ENCODE results near the gene COL6A1. TPM values are rescaled to one million over a fixed set of nuclear protein-coding genes. Genes with fewer than 3 reads are reported as not detected.

COL6A1 gene
- total RNA-seq, 1 experiment from 2014 or later, result 193 TPM

DNA sequence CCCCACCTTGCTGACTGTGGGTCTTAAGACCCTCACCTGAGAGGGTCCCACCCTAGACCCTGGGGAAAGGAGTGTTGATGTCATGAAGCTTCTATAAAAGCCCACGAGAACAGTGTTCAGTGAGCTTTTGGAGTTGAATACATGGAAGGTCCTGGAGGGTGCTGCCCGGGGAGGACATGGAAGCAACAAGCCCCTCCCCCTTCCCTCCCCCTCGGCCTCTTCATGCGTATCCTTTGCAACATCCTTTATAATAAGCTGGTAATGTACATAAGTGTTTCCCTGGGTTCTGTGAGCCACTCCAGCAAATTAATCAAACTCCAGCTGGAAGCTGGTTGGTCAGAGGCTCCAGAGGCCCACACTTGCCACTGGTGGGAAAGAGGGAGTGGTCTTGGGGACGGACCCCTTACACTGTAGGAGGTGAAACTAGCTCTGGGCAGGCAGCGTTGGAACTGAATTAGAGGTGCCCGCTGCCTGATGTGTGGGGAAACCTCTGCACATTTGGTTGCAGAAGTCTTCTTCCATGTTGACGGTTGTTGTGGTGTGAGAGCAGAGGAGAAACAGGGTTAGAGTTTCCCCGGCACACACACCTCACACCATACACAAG lies 14.7 kb upstream of the COL6A1 start:
- Histone ChIP-seq H2BK15ac (ENCODE audit: low read depth, low read length) (no peak overlapping the region), H3T11ph (ENCODE audit: low read length) (no peak overlapping the region), H2AFZ (ENCODE audit: low read length) (no peak overlapping the region), H3K14ac (ENCODE audit: insufficient read depth, low read length) (no peak overlapping the region), H3K27ac (ENCODE audit: insufficient read length, low read depth, low read length) (no peak overlapping the region), H3K23ac (ENCODE audit: insufficient read length, low read depth, low read length) (no peak overlapping the region), H4K8ac (replicated peaks; ENCODE audit: insufficient read length, low read depth, low read length) (no peak overlapping the region), H3K9me3 (ENCODE audit: control insufficient read depth, low read depth, low read length) (peaks cover 17% of the 10 kb centered on the region), H3K23me2 (ENCODE audit: insufficient read length, low read depth, low read length, poor library complexity, severe bottlenecking) (no peaks in the 10 kb centered on the region), H2BK120ac (ENCODE audit: low read depth, low read length, poor library complexity, severe bottlenecking) (no peak overlapping the region), H3K18ac (ENCODE audit: insufficient read length, low read depth, low read length) (no peak overlapping the region), H3K4ac (ENCODE audit: low read depth, low read length) (no peak overlapping the region), H2BK12ac (ENCODE audit: insufficient read length, low read depth, low read length) (no peak overlapping the region), H4K20me1 (ENCODE audit: control insufficient read depth, insufficient read depth, insufficient read length) (no peaks in the 10 kb centered on the region), H3K56ac (ENCODE audit: insufficient read length, low read depth, low read length) (no peak overlapping the region), H2BK20ac (ENCODE audit: low read depth, low read length, poor library complexity, severe bottlenecking) (no peak overlapping the region), H4K5ac (ENCODE audit: insufficient read length, low read depth, low read length) (no peak overlapping the region), H2AK5ac (ENCODE audit: insufficient read length, low read length) (no peak overlapping the region), H3K4me1 (ENCODE audit: insufficient read depth, low read length) (no peaks in the 10 kb centered on the region), H3K79me2 (ENCODE audit: insufficient read depth, low read length) (no peaks in the 10 kb centered on the region), H2BK5ac (ENCODE audit: insufficient read length, low read length) (no peak overlapping the region), H3K4me2 (ENCODE audit: insufficient read depth, insufficient read length, low read length) (no peak overlapping the region), H3K27me3 (ENCODE audit: insufficient read depth, low read length) (no peaks in the 10 kb centered on the region), H3K9ac (ENCODE audit: extremely low read depth, insufficient read length, low read length) (no peak overlapping the region), H3K79me1 (ENCODE audit: insufficient read depth, low read depth, low read length, poor library complexity, severe bottlenecking) (no peaks in the 10 kb centered on the region), H4K91ac (ENCODE audit: insufficient read length, low read depth, low read length) (no peak overlapping the region)
- WGBS (ENCODE audit: extremely low coverage, insufficient read length, low lambda C conversion rate), result no CpG with 5 or more reads among the region's 9 CpGs
- TF ChIP-seq, protein P1, sequence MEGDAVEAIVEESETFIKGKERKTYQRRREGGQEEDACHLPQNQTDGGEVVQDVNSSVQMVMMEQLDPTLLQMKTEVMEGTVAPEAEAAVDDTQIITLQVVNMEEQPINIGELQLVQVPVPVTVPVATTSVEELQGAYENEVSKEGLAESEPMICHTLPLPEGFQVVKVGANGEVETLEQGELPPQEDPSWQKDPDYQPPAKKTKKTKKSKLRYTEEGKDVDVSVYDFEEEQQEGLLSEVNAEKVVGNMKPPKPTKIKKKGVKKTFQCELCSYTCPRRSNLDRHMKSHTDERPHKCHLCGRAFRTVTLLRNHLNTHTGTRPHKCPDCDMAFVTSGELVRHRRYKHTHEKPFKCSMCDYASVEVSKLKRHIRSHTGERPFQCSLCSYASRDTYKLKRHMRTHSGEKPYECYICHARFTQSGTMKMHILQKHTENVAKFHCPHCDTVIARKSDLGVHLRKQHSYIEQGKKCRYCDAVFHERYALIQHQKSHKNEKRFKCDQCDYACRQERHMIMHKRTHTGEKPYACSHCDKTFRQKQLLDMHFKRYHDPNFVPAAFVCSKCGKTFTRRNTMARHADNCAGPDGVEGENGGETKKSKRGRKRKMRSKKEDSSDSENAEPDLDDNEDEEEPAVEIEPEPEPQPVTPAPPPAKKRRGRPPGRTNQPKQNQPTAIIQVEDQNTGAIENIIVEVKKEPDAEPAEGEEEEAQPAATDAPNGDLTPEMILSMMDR (conservative IDR thresholded peaks at IDR 0.05), result no peak
- no peak for DNase-seq
- H3K27ac Mint-ChIP-seq, result no peak overlapping the region
- H3K9me3 Mint-ChIP-seq, result peaks cover 36 to 39% of the 10 kb centered on the region in 2 experiments
- H3K4me1 Mint-ChIP-seq, result peaks cover 3% of the 10 kb centered on the region in 2 experiments; a peak in 3 of 4 replicates
- no peak overlapping the region for H3K4me3 Mint-ChIP-seq
- H3K36me3 Mint-ChIP-seq (ENCODE audit: insufficient read depth in 1 of 3, low read depth in 3 of 3), result peaks cover 17 to 35% (median 34%) of the 10 kb centered on the region in 3 experiments
- peaks cover 13% of the 10 kb centered on the region for H3K27me3 Mint-ChIP-seq (ENCODE audit: low read depth)
